ENCODE results near the gene SP3.

DNA sequence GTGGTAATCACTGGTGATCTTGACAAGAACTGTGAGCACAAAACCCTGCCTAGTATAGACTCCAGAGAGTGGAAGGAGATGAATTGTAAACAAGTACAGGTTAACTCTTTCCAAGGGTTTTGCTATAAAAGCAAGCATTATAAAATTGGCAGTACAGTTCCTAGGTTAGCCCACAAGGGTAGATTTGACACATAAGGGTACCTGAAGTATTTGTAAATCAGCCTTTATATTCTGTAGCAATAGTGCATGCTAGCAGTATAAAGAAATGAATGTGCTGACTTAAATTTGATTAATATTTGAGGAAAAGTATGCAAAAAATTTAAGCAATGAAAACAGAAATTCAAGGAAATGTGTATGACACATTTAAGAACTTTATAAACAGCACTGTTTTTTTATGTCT, 42.4 kb downstream of the SP3 start:
- TF ChIP-seq, protein P1, sequence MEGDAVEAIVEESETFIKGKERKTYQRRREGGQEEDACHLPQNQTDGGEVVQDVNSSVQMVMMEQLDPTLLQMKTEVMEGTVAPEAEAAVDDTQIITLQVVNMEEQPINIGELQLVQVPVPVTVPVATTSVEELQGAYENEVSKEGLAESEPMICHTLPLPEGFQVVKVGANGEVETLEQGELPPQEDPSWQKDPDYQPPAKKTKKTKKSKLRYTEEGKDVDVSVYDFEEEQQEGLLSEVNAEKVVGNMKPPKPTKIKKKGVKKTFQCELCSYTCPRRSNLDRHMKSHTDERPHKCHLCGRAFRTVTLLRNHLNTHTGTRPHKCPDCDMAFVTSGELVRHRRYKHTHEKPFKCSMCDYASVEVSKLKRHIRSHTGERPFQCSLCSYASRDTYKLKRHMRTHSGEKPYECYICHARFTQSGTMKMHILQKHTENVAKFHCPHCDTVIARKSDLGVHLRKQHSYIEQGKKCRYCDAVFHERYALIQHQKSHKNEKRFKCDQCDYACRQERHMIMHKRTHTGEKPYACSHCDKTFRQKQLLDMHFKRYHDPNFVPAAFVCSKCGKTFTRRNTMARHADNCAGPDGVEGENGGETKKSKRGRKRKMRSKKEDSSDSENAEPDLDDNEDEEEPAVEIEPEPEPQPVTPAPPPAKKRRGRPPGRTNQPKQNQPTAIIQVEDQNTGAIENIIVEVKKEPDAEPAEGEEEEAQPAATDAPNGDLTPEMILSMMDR (conservative IDR thresholded peaks at IDR 0.05; ENCODE audit: low read depth in 2 of 2): no peak
- TF ChIP-seq POLR2AphosphoS5 (IDR thresholded peaks at IDR 0.05; ENCODE audit: low read depth): no peak
- TF ChIP-seq, protein P2, sequence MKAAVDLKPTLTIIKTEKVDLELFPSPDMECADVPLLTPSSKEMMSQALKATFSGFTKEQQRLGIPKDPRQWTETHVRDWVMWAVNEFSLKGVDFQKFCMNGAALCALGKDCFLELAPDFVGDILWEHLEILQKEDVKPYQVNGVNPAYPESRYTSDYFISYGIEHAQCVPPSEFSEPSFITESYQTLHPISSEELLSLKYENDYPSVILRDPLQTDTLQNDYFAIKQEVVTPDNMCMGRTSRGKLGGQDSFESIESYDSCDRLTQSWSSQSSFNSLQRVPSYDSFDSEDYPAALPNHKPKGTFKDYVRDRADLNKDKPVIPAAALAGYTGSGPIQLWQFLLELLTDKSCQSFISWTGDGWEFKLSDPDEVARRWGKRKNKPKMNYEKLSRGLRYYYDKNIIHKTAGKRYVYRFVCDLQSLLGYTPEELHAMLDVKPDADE (IDR thresholded peaks at IDR 0.05): no peak

Data from GM23338 (cell line).